ENCODE data around the gene KSR2. TPM values are rescaled to one million over a fixed set of nuclear protein-coding genes. Genes with fewer than 3 reads are reported as not detected.

Gene KSR2
- total RNA-seq, 1 donor from 2014 or later = not detected

DNA sequence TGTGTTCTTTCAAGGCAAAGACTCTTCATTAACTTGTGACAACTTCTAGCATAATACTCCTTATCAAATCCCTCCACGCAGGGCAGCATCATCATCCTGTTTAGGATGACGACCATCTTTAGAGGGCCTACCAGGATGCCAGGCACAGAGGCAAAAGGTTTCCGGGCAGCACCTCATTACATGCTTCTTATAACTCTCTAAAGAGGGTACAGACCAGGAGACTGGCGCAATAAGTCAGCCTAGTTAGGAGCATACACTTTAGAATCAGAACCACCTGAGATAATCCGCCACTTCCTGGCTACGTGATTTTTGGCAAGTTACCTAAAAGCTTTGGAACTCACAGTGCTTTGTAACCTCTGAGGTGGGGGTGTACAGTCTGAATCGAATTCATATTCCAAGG is 471.4 kb downstream of the KSR2 start:
- DNase-seq (ENCODE audit: low read depth) (no peak), FAIRE-seq (no peak)
- H3K4me3 ChIP-seq (ENCODE audit: low read depth, low read length) = no peak overlapping the region
- no peaks in the 10 kb centered on the region for H3K36me3 ChIP-seq (ENCODE audit: control insufficient read depth, insufficient read depth, low read length)
- H3K27me3 ChIP-seq (ENCODE audit: control insufficient read depth, insufficient read depth, low read length) = no peaks in the 10 kb centered on the region
- TF ChIP-seq, protein P1, sequence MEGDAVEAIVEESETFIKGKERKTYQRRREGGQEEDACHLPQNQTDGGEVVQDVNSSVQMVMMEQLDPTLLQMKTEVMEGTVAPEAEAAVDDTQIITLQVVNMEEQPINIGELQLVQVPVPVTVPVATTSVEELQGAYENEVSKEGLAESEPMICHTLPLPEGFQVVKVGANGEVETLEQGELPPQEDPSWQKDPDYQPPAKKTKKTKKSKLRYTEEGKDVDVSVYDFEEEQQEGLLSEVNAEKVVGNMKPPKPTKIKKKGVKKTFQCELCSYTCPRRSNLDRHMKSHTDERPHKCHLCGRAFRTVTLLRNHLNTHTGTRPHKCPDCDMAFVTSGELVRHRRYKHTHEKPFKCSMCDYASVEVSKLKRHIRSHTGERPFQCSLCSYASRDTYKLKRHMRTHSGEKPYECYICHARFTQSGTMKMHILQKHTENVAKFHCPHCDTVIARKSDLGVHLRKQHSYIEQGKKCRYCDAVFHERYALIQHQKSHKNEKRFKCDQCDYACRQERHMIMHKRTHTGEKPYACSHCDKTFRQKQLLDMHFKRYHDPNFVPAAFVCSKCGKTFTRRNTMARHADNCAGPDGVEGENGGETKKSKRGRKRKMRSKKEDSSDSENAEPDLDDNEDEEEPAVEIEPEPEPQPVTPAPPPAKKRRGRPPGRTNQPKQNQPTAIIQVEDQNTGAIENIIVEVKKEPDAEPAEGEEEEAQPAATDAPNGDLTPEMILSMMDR (IDR thresholded peaks at IDR 0.05; ENCODE audit: insufficient read depth, low read length, severe bottlenecking) = no peak

DNA sequence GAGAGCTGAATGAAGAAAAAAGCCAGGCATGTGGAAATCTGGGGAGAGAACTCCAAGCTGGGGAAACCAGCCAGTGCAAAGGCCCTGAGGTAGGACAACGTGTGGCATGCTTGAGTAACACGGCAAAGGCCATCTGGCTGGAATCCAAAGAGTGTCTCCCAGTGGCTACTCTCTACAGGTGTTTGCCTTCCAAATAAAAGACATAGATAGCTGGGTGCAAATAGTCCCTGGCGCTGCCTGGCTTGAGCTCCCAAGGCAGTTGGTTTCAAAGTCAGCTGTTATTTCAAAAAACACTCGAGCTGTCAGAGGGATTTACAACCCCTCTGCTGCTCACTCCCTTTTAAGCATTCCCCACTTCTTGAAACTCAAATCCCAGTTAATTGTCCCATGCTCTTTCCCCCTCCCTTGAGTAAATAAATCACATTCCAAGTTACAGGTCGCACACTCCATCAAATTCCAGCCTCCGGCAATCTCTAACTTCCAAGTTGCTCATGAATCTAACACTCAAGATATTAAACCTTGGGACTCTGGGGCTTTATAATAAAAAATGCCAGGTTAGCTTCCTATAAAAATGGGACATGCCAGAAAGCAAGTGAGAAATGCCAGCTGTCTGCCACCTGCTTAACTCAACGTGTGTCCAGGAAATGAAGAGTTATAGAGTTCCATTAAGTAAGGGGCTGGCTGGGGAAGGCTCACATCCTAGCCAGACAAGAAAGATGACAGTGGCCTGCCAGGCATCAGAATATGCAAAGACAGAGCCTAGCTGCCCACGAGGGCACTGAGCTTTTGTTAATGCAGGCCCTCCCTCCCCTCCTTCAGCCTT is 473.7 kb downstream of the KSR2 start:
- H3K4me3 ChIP-seq (ENCODE audit: low read depth, low read length) = no peak overlapping the region
- TF ChIP-seq, protein P1 (IDR thresholded peaks at IDR 0.05; ENCODE audit: insufficient read depth, low read length, severe bottlenecking) = no peak
- H3K36me3 ChIP-seq (ENCODE audit: control insufficient read depth, insufficient read depth, low read length) = no peaks in the 10 kb centered on the region
- FAIRE-seq (no peak), DNase-seq (ENCODE audit: low read depth) (no peak)
- H3K27me3 ChIP-seq (ENCODE audit: control insufficient read depth, insufficient read depth, low read length) = no peaks in the 10 kb centered on the region

DNA sequence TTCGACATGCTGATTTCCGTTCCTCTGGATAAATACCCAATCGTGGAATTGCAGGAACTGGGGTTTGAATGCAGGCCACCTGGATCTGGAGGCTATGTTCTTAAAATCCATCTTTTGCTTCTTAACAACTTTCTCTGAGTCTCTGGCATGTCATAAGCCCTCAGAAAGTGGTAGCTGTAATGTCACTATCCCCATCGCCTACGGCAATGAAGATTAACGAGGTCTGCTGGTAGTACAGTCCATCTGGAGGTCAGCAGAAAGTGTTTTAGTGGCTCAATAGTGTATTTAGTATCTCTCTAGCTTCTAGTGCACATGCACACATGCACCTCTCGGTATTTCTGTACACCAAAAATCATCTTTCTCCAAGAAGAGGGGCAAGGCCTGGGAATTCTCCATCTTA is 477.1 kb downstream of the KSR2 start:
- Histone ChIP-seq H3K27me3 (ENCODE audit: control insufficient read depth, insufficient read depth, low read length) (no peaks in the 10 kb centered on the region), H3K36me3 (ENCODE audit: control insufficient read depth, insufficient read depth, low read length) (no peaks in the 10 kb centered on the region), H3K4me3 (ENCODE audit: low read depth, low read length) (no peak overlapping the region)
- DNase-seq (ENCODE audit: low read depth) (no peak), FAIRE-seq (no peak)
- TF ChIP-seq, protein P1 (IDR thresholded peaks at IDR 0.05; ENCODE audit: insufficient read depth, low read length, severe bottlenecking) = no peak

DNA sequence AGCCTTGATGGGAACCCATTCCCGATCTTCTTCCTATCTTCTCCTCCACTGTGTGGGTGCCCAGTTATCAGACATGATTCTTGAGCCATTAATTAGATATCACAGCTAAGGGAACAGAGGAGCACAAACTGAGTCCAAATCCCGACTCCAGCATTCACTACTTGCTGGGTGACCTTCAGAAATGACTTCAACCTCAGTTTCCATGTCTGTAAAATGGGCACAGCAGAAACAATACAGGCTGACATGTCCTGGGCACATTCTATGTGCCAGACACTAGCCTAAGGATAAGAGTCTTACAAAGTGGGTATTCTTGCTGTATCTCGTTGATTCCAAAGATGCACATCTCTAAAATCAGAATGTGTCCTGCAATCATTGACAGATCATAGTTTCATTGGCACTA is 478.7 kb downstream of the KSR2 start:
- FAIRE-seq (no peak), DNase-seq (ENCODE audit: low read depth) (no peak)
- TF ChIP-seq, protein P1 (IDR thresholded peaks at IDR 0.05; ENCODE audit: insufficient read depth, low read length, severe bottlenecking) = no peak
- Histone ChIP-seq H3K27me3 (ENCODE audit: control insufficient read depth, insufficient read depth, low read length) (no peaks in the 10 kb centered on the region), H3K4me3 (ENCODE audit: low read depth, low read length) (no peak overlapping the region), H3K36me3 (ENCODE audit: control insufficient read depth, insufficient read depth, low read length) (no peaks in the 10 kb centered on the region)

DNA sequence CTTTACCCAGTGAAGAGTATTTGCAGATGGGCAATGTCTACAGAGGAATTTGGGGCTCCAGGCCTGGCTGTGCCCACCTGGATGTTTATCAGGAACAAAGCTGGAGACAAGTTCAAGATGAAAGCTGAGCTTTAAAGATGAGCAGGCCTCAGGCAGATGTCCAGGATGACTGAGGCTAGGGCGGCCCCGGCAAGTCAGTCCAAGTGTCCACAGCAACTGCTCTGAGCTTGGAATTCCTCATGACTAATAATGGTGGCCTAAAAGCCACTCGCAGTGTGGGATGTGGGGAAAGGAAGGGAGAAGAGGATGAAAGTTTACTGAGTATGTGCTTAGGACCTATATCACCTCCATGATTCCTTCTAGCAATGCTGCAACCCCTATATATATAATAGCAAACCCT is 479.1 kb downstream of the KSR2 start:
- TF ChIP-seq, protein P1 (IDR thresholded peaks at IDR 0.05; ENCODE audit: insufficient read depth, low read length, severe bottlenecking) = no peak
- no peaks in the 10 kb centered on the region for H3K36me3 ChIP-seq (ENCODE audit: control insufficient read depth, insufficient read depth, low read length)
- FAIRE-seq (no peak), DNase-seq (ENCODE audit: low read depth) (no peak)
- H3K4me3 ChIP-seq (ENCODE audit: low read depth, low read length) = no peak overlapping the region
- H3K27me3 ChIP-seq (ENCODE audit: control insufficient read depth, insufficient read depth, low read length) = no peaks in the 10 kb centered on the region
